Measurements from ENCODE around the gene XIRP2.
A peak's percentile ranks its signal among the peaks of the same experiment; 100 is the strongest.

The XIRP2 gene

DNA sequence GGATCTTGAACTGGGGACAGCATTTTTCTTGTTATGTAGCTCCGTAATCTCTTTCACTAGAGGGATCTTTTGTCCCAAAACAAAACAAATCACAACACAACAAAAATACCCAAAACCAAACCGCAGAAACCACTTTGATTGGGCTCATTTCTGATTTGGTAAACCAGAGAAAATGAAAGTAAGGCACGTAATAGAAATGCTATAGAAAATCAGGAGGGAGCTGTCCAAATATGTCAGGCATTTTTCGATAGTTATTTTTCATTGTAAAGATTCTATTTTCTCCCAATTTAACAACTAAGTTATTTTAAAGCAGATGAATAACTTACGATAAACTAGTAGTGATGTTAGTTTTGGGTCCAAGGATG is 406.5 kb downstream of the XIRP2 start:
- H3K4me3 ChIP-seq (ENCODE audit: low read depth, low read length): peak overlapping the region; percentile 42
- TF ChIP-seq, protein P1, sequence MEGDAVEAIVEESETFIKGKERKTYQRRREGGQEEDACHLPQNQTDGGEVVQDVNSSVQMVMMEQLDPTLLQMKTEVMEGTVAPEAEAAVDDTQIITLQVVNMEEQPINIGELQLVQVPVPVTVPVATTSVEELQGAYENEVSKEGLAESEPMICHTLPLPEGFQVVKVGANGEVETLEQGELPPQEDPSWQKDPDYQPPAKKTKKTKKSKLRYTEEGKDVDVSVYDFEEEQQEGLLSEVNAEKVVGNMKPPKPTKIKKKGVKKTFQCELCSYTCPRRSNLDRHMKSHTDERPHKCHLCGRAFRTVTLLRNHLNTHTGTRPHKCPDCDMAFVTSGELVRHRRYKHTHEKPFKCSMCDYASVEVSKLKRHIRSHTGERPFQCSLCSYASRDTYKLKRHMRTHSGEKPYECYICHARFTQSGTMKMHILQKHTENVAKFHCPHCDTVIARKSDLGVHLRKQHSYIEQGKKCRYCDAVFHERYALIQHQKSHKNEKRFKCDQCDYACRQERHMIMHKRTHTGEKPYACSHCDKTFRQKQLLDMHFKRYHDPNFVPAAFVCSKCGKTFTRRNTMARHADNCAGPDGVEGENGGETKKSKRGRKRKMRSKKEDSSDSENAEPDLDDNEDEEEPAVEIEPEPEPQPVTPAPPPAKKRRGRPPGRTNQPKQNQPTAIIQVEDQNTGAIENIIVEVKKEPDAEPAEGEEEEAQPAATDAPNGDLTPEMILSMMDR (IDR thresholded peaks at IDR 0.05; ENCODE audit: control insufficient read depth, extremely low read depth, insufficient read depth): no peak
- no peak for DNase-seq (ENCODE audit: low read depth)

DNA sequence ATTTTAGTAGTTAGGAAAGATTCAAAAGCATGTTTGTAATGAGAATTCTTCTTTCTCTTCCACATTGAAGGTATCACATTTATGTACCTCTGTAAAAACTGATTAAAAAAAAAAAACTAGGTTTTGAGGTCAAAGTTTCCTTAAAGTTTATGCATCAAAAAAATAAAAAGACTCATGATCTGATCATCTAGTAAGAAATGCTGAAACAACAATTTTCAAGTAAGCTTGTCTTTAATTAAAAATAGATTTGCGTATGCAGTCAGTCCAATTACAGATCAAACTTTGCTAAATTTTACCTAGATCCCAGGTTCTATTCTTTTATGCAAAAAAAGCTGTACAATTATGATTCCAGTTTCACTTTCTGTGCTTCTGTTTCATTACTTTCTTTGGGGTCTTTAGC is 409.0 kb downstream of the XIRP2 start:
- H3K4me3 ChIP-seq (ENCODE audit: low read depth, low read length): no peak overlapping the region
- TF ChIP-seq, protein P1 (IDR thresholded peaks at IDR 0.05; ENCODE audit: control insufficient read depth, extremely low read depth, insufficient read depth): no peak
- DNase-seq (ENCODE audit: low read depth): no peak

DNA sequence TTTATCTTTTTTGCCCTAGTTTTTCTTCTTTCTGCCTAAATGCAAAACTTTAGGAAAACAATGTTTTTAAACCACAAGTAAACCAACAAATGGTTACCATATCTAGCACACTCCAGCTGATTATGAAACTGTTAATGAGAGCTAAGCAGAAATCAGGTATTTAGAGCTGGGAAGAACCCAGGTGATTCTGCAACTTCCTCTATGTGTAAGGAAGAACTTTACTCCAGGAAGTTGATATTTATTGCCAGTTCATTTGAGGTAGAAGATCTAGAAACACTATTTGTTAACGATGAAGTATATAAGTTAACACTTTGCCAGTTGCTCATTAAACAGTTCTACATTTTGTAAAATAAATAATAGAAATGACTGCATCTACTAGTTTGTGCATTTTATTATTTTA is 409.7 kb downstream of the XIRP2 start:
- H3K4me3 ChIP-seq (ENCODE audit: low read depth, low read length): no peak overlapping the region
- no peak for DNase-seq (ENCODE audit: low read depth)
- TF ChIP-seq, protein P1 (IDR thresholded peaks at IDR 0.05; ENCODE audit: control insufficient read depth, extremely low read depth, insufficient read depth): no peak

Measured in LNCaP clone FGC (cell line).